Endothelial cell of umbilical vein (primary cell): ENCODE data around the gene TARBP1.

Experiments used
- EZH2 ChIP-seq: IDR thresholded peaks from 2 replicates; pipeline ENCODE4 v1.6.1; 2012; ENCODE audit warnings: borderline replicate concordance, low read depth, mild to moderate bottlenecking, moderate library complexity, low read length, inconsistent platforms; ENCODE audit not compliant: severe bottlenecking
- GATA2 ChIP-seq: IDR thresholded peaks from 2 replicates; pipeline ENCODE4 v1.7.0; 2011; ENCODE audit warnings: low read depth, mild to moderate bottlenecking, moderate library complexity, mixed read lengths, low read length; ENCODE audit not compliant: insufficient read length, insufficient read depth
- JUN ChIP-seq: IDR thresholded peaks from 2 replicates; pipeline ENCODE4 v1.6.1; 2011; ENCODE audit warnings: borderline replicate concordance, low read depth; ENCODE audit not compliant: insufficient read length, insufficient read depth
- MYC ChIP-seq: IDR thresholded peaks from one replicate; pipeline ENCODE4 v1.6.1; 2011; ENCODE audit warnings: mild to moderate bottlenecking, low read depth, low read length
- POLR2A ChIP-seq: IDR thresholded peaks from 2 replicates; pipeline ENCODE4 v1.6.1; 2012; ENCODE audit warnings: low read depth, mild to moderate bottlenecking, control low read depth, low read length
- POLR2AphosphoS5 ChIP-seq: IDR thresholded peaks from 2 replicates; pipeline ENCODE4 v1.6.1; 2012; ENCODE audit warnings: low read depth, mild to moderate bottlenecking, control low read depth, low read length, moderate library complexity; ENCODE audit not compliant: insufficient read depth
- TF ChIP-seq, protein P1 (sequence below), 2 donors: IDR thresholded peaks; 1 replicate in 1 of 2; 2 replicates in 1 of 2; pipeline ENCODE4 v1.5.1; 2011; ENCODE audit warnings: low read length in 2 of 2, mild to moderate bottlenecking in 2 of 2, moderate library complexity in 2 of 2, control low read depth in 1 of 2, inconsistent platforms in 1 of 2, low read depth in 1 of 2; ENCODE audit not compliant: insufficient read depth in 1 of 2; ENCODE audit errors: extremely low read depth in 1 of 2

DNA sequence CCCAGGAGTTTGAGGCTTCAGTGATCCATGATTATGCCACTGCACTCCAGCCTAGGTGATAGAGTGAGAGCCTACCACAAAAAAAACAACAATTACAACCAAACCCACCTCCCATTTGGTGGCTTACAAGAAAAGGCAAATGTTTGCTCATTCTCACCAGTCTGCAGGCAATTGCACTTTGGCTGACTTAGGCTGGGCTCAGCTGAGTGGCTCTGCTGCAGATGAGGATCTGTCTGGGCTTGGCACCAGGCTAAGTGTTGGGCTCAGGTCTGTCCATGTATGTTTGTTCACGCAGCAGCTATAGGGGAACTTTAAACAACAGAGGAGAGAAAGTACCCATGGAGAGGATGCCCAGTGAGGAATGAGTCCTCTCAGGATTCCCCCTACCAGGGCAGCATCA, 133.7 kb downstream of the TARBP1 start:
- TF ChIP-seq MYC: no peak
- TF ChIP-seq, protein P1, sequence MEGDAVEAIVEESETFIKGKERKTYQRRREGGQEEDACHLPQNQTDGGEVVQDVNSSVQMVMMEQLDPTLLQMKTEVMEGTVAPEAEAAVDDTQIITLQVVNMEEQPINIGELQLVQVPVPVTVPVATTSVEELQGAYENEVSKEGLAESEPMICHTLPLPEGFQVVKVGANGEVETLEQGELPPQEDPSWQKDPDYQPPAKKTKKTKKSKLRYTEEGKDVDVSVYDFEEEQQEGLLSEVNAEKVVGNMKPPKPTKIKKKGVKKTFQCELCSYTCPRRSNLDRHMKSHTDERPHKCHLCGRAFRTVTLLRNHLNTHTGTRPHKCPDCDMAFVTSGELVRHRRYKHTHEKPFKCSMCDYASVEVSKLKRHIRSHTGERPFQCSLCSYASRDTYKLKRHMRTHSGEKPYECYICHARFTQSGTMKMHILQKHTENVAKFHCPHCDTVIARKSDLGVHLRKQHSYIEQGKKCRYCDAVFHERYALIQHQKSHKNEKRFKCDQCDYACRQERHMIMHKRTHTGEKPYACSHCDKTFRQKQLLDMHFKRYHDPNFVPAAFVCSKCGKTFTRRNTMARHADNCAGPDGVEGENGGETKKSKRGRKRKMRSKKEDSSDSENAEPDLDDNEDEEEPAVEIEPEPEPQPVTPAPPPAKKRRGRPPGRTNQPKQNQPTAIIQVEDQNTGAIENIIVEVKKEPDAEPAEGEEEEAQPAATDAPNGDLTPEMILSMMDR (IDR thresholded peaks at IDR 0.05; ENCODE audit: extremely low read depth in 1 of 2, insufficient read depth in 1 of 2, low read depth in 1 of 2, low read length in 2 of 2): no peak
- no peak for TF ChIP-seq JUN
- TF ChIP-seq GATA2: no peak
- no peak for TF ChIP-seq POLR2AphosphoS5
- TF ChIP-seq EZH2: no peak
- TF ChIP-seq POLR2A: no peak
